GM12892 (cell line): ENCODE data around the gene OVAAL.
"Not testable (repeated sequence)": the region's sequence is repeated elsewhere in the genome, so short reads cannot be mapped to it uniquely, and the experiment has no call there.

Experiments used
- POLR2A ChIP-seq: IDR thresholded peaks from 2 replicates; pipeline ENCODE4 v1.6.1; 2011; ENCODE audit warnings: low read depth, low read length, control low read depth
- POLR2AphosphoS5 ChIP-seq: IDR thresholded peaks from 2 replicates; pipeline ENCODE4 v1.6.1; 2011; ENCODE audit warnings: low read depth, low read length, control low read depth
- TAF1 ChIP-seq: IDR thresholded peaks from 2 replicates; pipeline ENCODE4 v1.6.1; 2011; ENCODE audit warnings: low read depth, mild to moderate bottlenecking, control low read depth, low read length, borderline replicate concordance

GRCh38 chr1:180553046-180553445 lies 5.7 kb upstream of the OVAAL start:
- not testable (repeated sequence) for TF ChIP-seq TAF1, POLR2A, POLR2AphosphoS5
